ENCODE results near the gene PBX4.

Gene PBX4

DNA sequence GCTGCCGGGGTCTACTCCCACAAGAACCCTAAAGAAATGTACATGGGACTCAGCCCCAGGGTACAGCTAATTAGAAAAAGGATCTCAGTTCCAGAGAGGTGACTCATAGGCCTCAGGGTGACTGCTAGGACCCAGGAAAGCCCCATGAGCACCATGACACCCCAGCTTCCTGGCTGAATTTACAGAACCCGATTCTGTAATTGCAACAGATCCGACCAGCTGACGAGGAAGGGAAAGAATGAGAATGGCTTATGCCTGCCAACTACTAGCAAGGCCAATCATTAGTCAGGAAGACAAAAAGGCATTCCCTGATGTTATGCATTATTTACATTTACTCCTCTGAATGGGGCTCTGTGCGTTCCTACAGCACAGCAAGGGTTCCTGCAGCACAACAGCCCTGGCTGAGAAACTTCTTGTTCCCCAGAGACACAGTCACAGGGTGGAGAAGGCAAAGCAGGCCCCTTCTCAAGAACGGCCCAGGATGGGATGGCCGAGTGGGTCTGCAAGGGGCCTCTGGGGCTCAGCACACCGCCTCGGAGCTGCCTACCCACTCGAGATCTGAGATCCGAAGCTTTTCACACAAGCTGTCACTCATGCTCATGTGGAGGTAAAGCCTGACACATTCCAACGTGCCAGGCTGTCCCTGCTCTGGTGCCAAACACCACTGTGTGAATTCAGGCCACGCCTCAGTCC, 27.2 kb downstream of the PBX4 start:
- peak; percentile 44 for DNase-seq (ENCODE audit: low read depth, low spot score)

DNA sequence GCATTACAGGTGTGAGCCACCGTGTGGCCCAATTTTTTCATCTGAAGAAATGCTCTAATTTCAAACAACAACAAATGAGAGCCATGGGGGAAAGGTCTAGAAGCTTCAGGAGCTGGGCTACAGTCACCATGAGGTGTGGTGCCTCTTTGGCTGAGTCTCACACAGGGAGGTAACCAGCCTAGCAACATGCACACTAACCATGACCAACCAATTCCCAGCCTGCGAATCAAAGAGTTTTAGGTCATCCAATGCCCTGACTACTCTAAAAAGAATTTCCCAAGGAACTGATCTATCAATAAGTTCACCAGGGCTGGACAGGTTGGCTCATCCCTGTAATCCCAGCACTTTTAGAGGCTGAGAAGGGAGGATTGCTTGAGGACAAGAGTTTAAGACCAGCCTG, 29.9 kb downstream of the PBX4 start:
- DNase-seq (ENCODE audit: low read depth, low spot score): no peak

DNA sequence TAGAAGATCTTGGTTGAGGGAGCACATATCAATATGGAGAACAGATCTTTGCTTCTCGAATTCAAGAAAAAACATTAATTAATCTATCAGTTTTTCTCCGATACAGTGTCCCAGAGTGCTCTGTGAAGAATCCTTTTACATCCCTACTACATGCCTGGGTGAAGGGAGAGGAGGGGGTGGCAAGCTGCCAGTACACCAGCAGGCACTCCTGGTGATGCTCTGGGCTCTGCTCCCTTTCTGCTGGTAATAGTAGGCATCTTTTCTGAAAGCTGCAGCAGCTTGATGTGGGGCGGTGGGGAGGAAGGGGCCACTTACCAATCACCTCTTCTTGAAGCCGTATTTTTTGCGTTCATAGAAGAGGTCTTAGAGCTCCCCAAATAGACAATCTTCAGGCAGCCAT, 30.7 kb downstream of the PBX4 start:
- no peak for DNase-seq (ENCODE audit: low read depth, low spot score)

DNA sequence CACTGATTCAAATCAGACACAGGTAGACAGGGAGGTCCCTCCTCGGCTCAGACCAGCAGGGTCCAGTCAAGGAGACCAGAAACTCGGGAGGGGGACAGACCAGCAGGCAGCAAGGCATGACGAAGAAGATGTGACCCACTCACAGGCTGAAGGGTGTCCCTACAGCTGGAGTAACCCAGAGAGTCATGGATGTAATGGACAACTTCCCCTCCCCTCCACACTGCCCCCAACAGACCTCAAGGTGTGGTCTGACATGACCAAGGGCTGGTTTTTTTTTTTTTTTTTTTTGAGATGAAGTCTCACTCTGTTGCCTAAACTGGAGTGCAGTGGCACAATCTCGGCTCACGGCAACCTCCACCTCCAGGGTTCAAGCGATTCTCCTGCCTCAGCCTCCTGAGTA, 34.1 kb downstream of the PBX4 start:
- no peak for DNase-seq (ENCODE audit: low read depth, low spot score)

DNA sequence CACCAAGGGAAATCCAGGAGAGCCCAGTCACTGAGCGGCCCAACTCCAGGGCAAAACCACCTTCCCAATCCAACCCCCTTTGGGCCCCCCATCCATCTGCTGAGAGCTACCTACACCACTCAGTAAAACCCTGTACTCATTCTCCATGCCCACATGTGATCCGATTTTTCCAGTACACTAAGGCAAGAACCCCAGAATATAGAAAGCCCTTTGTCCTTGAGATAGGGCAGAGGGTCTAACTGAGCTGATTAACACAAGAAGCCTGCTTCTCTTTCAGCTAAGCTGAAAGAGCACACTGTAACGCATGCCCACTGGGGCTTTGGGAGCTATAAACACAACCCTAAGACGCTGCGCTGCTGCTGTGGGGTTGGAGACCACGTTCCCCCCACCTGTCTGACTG, 36.0 kb downstream of the PBX4 start:
- no peak for DNase-seq (ENCODE audit: low read depth, low spot score)

DNA sequence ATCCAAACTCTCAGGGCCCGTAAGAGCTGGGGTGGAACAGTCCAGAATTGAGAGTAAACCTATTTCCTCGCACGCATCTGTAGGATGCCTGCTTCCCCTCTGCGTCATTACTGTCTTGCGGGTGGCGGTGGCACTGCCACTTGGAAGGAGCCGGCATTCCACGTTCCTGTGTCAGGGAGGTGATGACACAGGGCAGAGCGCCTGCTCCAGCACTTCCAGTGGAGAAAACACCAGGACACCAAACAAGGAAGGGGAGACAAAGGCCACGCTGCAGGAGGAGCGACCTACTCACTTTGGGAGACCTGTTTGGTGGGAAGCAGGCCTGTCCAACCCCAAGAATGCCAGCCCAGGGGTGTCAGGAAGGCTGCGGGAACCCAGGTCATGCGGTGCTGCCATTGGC, 37.1 kb downstream of the PBX4 start:
- DNase-seq (ENCODE audit: low read depth, low spot score): no peak

DNA sequence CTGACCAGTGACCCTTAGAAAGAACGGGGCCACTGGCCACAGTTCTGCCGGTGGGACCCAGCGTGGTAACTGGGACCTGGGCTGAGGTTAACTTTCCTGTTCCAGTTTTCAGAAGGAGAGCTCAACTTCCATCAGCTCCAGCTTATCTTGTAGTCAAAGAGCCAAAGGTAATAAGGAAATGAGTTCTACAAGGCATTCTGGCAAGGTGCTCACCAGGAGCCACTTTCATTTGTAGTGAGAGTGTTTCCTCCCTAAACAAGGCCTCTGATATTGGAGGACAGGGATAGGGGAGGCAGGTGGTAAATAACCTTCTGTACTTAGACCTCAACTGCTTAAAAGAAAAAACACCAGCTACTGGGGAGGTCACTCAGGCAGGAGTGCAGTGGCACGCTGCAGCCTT, 38.1 kb downstream of the PBX4 start:
- DNase-seq (ENCODE audit: low read depth, low spot score): no peak

DNA sequence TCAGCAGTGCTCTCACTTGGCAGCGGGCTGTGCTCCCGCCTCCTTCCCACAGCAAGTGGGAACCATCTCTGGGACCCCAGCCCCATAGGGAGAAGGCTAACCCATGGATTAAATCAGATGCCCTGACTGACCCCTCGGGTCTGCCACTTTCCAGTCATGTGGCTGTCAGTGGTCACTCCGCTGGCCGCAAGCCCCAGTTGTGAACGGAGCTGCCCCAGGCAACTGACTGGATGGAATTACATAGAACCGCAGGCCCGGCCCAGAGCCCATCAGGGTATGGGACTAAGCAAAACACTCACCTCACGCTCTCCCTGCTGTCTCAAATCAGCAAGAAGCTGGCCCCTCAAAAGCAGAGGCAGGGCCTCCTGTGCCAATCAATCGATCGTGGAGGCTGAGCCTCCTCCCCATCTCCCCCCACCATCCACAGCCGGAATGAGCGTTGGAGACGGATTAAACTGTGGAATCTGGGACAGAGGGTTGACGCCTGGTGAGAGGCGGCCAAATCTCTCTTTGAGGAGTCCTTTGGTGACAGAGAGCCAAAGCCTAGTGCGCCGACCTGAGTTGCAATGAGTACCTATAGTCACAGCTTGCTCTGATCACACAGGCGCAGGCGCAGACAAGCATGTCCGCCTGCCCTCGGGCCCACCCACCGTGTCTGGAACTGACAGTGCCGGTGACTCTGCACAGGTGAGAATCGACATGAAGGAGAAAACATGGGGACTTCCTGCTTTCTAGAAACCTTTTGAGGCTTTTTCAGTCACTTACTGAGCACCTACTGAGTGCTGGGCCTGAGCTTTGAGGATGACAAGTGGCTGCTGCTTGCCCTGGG, 38.7 kb downstream of the PBX4 start:
- no peak for DNase-seq (ENCODE audit: low read depth, low spot score)

DNA sequence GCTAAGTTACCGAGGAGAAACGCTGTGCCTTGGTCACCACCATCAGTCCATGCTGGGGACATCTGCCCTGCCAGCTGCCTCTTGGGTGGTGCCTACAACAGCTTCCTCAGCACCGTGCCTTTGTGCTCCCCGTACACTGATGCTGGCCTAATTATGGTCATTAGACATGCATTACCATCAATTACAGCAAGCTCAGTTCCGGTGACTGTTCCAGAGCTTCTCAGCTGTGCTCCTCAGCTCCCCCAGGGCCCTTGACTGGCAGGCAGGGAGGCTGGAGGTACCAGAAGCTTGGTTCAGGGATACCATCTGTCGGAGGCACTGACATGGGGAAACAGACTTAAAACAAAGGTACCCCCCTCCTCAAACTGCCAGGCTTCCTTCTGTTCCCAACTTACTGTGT, 40.2 kb downstream of the PBX4 start:
- no peak for DNase-seq (ENCODE audit: low read depth, low spot score)

DNA sequence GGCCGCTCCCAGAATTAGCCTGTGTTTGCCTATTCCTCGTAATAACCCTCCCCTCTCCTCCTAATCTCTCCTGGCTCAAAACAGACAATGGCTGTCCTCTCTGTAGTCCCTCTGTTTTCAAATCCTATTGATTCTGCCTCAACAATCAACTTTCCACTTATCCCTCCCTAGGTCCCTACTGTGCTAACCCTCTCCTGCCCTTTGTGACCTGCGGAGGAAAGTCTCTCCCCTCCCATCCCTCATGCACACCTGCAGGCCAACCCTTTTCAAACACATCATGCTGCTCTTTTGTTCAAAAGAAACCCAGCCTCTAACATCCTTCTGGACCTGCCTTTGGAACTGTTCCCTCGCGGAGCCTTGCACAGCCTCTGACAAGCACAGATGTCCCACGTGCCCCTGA, 43.1 kb downstream of the PBX4 start:
- no peak for DNase-seq (ENCODE audit: low read depth, low spot score)

DNA sequence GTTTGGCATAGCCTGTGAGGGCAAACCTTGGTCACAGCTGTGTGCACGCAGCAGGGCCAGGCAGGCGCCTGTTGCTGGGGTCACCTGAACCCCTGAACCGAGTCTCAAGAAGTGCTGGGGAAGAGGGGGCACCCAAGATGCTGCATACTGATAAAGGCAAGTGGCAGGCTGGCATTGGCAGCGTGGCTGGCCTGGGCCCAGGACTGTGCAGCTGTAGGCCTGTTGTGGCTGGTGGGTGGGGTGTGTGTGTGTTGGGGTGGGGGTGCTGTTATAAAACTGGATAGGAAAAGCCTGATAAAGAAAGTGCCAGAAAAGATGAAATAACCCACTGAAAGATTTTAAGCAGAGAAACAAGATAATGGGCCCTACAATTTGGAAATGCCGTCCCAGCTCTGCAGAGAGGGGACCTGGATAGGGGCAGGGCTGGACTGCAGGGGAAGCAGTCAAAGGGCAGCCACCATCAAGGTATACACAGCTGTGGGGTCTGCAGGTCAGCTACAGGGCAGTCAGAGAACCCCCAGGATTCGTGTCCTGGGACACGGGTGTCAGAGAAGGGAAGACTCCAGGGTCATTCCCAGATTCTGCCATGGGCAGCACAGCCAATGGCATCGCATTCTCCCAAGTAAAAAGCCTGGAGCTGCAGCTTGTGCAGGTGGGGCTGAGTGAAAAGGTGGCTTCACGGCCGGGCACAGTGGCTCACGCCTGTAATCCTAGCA, 47.3 kb downstream of the PBX4 start:
- no peak for DNase-seq (ENCODE audit: low read depth, low spot score)

DNA sequence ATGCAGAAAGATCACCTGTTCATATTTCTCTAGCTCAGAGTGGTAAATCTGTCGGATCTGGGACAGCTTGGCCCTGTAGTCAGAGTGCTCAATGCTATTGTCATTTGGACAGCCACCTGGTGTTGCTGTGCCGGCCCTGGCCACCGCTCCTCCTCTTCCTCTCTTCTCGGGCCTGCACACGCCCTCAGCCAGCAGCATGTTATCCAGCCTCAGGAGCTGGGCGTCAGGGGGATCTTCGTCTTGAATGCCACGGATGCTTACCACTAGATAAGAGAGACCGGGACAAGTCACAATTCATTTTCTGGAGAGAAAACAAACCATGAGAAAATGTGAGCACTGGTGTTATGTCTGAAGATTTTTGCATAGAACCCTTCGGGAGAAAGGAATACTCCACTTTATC, 47.9 kb downstream of the PBX4 start:
- DNase-seq (ENCODE audit: low read depth, low spot score): no peak

DNA sequence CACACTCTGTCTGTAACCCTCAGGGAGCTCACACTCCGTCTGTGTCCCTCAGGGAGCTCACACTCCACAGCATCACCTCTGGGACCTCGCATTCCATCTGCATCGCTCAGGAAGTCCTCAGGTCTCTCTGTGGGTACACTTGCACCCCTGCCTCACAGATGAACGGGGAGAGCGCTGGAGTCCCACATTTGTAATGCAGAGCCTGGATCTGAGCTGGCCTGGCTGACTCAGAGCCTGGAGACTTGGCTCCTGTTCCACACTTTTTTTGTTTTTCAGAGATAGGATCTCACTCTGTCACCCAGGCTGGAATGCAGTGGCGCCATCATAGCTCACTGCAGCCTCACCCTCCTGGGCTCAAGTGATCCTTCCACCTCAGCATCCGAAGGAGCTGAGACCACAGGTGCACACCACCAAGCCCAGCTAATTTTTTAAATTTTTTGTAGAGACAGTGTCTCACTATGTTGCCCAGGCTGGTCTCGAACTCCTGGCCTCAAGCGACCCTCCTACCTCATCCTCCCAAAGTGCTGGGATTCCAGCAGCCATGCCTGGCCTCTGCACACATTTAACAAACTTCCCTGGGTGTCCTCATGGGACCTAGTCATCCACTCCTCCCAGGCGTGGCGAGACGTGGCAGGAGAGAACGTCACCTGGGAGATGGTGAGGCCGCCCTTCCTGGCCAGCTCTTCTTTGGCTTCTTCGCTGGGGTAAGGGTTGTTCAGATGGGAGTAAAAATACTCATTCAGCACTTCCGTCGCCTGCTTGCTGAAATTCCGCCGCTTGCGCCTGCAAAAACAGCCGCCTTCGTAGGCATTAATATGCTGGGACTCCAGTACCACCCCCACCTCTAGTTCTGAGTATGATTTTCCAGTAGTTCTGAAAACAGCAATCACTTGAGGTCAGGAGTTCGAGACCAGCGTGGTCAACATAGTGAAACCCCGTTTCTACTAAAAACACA, 49.4 kb downstream of the PBX4 start:
- no peak for DNase-seq (ENCODE audit: low read depth, low spot score)

DNA sequence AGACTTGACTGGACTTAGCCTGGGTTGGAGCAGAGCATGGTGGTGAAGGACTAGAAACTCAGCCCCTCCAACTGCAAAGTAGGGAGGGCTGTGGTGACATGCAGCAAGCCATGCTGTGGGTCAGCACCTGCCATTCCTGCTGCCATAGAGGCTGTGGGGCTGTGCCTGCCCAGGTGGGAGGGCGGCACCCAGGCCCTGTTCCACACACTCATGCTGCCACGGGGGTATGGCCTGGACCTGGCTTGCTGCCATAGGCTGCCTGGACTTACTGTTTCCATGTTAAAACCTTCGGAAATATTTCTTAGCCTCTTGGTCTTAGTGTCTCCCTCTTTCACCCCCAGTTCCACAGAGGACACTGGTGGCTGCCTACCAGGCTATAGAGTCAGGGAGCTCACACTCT, 51.1 kb downstream of the PBX4 start:
- DNase-seq (ENCODE audit: low read depth, low spot score): no peak

DNA sequence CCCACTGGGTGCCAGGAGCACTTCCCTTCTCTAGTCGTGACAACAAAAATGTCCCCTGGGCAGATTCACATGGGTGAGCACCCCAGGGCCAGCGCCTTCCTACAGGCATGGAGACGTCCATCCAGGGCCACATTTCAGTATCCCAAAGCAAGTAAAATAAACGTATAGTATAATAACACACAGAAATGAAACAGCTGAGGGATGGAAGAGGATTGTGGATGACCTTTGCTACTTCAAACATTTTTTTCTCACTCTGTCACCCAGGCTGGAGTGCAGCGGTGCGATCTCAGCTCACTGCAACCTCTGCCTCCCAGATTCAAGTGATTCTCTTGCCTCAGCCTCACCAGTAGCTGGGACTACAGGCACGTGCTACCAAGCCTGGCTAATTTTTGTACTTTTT, 52.2 kb downstream of the PBX4 start:
- no peak for DNase-seq (ENCODE audit: low read depth, low spot score)

DNA sequence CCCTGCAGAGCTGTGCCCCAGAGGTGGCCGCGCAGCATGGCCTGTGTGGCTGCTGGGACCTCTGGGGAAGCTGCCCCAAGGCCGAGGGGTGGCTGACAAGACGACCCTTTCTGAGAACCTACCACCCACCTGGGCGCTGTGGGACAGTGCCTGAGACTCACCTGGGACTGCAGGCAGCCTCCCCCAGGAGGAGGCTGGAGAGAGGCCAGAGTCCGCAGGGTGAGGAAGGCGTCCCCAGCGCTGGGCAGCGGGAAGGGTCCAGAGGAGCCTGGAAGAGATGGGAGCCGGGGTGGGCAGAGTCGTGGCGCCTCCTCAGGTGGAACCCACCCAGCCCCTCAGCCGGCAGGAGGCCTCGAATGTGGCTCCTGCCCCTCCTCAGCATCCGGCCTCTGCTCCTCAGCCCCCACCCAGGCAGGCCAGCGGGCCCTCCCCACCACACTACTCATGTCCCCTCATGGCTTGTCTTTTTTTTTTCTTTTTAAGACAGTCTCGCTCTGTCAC, 55.1 kb downstream of the PBX4 start:
- DNase-seq (ENCODE audit: low read depth, low spot score): no peak

DNA sequence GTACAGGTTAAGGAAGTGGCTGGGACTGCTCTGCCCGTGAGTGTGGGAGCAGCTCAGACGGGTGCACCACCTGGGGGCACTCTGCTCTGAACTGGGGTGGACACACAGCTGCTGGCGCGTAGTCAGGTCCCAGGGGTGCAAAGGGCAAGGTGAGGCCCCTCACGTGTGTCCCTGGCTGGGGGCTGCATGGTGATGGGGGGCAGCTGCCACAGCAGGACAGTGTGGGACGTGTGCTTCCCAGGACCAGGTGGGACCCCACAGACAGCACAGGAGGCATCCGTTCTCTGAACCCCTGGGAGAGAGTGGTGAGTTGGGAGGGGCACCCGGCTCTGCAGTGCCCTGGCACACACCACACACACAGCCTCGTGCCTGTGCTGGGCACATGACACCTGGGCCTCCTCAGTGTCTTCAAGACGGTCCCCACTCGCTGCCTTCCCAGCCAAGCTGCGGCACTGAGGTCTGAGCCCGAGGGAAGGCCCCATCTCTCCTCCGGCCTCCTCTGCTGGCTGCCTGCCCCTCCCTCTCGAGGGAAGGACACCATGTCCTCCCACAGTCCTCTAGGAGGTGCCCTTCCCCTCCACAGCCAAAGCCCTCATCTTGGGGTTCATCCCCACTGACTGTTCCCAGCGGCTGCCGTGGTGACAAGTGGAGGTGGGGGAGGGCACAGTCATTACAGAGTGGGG, 55.7 kb downstream of the PBX4 start:
- no peak for DNase-seq (ENCODE audit: low read depth, low spot score)

DNA sequence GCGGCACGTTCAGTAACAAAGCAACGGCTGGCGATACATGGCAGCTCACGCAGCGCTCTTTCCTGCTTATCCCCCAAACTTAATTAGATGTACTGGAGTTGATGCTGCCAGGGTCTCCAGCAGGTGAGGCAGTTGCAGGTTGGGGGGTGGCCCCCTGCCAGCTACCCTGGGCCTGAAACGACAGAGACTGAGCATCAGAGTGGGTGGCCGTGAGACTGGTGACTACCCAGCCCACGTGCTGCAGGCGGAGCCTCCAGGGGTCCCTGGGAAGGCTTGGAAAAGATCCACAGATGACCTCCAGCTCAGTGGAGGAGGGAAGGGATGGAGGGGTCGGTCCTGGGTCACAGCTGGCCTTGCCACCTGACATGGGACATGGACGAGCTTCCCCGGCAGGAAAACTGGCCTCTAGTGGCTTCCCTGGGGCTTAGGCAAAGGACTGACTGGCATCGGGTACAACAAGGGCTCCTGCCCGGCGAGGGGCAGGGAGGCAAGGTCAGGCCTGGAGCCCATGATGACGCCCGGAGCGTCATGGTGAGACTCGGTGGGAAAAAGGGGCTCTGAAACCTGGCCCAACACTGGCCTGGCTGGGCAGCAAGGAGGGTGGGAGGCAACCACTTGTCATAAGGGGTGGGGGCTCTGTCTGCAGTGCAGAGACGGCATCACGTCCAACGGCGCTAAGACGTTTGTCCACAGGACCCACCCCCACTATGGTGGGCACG, 56.4 kb downstream of the PBX4 start:
- no peak for DNase-seq (ENCODE audit: low read depth, low spot score)

DNA sequence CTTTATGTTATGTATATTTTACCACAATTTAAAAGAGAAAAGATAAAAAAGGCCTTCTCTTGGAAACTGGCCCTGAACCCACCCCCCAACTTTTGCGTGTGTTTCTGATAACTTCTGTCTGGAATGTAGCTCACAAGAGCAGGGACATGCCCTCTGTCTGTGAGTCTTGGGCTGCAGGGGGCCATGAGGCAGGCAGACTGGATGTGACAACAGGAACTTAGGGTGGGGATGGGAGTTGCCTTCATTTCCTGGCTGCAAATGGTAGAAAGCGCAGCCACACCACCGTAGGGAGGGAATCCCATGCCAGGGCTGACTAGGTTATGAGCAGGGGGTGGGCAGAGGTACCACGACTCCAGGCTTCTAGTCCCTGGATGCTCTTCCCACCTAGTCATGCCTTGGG, 58.6 kb downstream of the PBX4 start:
- DNase-seq (ENCODE audit: low read depth, low spot score): no peak

DNA sequence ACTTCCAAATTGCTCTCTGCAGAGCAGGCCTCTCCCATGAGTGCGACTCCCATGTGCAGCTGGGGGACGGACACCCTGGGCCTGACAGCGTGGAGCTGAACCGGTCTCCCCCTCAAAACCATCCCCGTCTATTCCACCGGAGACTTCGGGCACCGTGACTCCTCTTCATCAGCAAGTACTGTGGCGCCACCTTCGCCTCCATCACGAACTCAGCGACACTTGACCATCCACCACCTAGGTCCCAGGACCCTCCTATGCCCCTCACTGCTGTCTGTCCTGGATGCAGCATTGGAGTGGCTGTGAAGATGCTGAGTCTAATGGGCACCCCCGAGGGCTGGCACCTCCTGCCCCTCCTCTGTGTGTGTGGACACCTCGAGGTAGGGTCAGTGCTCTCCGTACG, 59.9 kb downstream of the PBX4 start:
- DNase-seq (ENCODE audit: low read depth, low spot score): no peak
